MV-4-11 (cell line): ENCODE results near the gene C1orf74.
"Not testable (repeated sequence)": the region's sequence is repeated elsewhere in the genome, so short reads cannot be mapped to it uniquely, and the experiment has no call there.

Source experiments
- DNase-seq: peaks from one replicate; lab custom pipeline; 2025; lab: John Stamatoyannopoulos, UW

The C1orf74 gene

DNA sequence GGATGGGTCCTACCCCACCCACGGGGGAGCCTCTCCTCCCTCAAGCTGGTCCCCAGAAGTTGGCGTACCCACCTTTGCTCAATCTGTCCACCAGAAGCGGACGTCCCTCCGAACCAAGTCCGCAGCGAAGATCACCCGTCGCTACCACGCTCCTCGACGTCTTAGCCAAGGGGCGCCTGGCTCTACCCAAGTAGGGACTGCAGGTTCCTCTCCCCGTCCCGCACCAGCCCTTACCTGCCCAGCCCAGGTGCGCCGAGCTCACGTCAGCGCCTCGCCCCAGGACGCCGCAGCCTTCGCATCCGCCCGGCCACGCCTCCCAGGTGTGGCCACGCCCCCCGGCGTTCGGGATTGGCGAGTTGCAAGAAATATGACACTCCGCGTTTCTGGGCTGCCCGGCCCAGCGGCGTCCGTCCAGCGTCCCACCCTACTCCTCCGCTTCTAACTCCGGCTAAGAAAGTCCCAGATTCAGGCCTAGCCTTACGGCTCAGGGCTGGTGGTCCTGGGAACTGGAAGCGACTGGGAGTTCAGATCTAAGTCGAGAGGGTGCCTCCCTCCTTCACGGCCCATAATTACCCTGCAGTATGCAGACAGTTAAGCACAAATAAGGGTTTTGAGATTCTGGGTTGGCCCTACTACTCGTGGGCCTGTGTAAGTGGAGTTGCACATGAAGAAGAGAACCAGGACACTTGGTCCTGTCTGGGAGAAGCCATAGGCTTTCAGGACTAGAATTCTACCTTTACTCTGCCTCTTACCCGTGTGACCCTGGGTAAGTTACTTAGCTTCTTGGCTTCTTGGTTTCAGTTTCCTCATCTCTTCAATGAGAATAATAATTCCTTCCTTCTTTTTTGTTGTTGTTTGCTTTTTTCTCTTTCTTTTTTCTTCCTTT, 21.8 kb upstream of the C1orf74 start, which contains the start of gene IRF6:
TSS of gene IRF6 (minus strand) at position 268 of the 886 bp plus-strand sequence. CDS start 4,729 bp downstream, outside the sequence.
- DNase-seq = peak; percentile 76

DNA sequence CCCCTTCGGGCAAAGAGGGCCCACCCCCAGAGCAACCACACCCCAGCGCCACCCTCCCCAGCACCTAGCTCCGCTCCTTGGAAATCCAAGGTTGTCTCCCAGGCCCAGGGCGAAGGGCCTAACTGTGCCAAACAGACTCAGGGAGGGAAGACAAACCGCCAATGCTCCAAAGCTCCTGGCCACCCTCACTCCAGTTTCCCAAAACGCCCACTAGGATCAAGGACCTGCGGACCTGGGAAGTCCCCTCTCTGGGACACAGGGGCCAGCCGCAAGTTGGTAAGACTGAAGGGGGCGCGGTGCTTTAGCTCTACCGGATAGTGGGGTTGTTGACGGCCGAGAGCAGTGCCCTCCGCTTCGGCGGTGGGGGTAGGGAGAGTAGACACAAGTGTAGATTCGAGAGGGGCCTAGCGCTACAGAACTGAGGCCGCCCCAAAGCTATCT, 21.0 kb upstream of the C1orf74 start:
- no peak for DNase-seq

DNA sequence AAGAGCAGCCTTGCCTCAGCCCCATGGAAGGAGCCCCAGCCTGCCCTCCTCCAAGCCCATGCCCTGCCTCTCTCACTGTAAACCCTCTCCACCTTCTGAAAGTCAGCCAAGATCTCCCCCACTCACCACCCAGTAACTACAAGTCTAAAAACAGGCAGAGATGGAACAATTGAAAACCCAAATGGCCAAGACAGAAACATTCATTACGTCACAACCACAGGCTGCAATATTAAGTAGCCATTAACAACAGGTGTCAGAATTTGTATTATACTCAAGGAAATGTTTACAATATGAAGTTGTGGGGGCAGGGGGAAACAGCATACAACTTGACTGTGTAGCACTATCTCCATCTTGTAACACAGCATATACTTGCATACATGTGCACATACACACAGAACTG, 19.2 kb upstream of the C1orf74 start:
- no peak for DNase-seq

DNA sequence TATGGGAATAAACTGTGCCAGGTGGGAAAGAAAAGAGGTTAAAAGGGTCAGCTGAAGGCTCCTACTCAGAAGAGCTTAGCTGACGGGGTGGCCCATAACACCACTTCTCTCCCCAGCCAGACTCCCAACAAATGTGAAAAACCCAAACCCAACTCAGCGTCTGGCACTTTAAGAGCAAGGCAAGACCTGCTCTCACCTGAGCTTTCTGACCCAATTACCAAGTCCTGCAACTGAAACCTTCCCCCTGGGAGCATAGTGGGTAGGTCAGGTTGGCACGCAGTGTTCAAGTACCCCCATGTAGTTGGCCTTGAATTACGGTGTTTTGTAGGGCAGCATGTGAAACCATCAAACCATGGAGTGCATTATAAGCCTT, 18.4 kb upstream of the C1orf74 start:
- no peak for DNase-seq

DNA sequence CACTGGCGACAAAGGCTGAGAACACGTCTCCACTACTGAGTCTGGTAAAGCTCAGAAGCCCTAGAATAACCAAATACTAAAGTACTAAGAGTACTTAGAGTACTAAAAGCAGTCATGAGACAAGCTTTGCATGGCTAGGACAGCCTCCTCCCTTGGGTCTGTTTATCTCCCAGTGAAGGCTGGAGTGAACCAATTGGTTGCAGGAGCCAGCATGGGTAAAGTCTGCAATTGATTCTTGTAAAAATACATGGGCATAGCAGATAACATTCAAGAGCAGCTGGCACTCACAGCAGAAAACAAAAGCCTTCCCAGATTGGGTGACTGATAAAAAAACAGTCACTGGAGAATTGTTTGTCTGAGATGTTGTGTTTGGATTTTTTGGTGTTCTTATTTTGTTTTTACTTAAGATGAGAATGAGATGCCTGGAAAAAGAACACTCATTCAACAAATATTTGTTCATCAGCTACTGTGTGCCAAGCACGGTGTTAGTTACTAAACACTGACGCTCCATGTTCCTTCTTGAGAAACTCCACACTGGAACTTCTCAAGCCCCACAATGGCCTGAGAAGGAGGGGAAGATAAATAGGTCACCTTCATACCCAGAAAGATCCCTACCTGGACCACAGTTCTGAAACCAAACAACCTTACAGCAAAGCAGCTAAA, 17.9 kb upstream of the C1orf74 start:
- DNase-seq = no peak

DNA sequence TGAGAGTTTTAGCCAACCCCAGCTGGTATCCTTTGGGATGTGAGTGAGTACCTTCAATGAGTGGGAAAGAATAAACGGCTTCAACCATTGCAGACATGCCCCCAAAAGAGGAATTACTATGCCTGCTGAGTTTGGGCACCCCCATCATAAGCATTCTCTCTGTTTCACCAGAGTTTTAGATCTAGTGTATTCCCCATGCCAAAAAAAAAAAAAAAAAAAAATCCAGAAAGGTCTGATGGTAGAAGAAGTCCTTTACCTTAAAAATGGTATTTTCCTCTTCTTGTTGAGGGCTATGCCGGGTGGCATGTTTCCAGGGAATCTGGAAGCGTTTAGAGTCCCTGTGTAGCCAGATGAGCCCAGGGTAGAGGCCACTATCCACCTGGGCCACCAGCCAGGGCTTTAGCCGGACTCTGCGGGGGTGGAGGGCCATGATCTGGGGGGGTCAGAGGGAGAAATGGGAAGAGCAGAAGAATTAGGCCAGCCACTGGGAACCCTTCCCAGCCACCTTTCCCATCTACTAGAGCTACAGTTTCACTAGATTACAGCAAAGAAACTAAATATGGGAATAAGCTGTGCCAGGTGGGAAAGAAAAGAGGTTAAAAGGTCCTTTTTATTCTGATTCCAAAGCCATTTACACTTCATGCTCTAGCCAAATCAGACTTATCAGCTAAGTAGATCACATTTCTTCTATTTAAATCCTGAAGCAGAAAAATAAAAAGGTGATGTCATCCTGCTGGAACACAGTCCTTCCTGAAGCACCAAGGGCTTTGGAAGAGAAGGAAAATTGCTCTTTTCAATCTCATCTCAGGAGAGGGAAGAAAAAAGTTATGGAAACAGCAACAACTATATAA, 16.9 kb upstream of the C1orf74 start:
- no peak for DNase-seq

DNA sequence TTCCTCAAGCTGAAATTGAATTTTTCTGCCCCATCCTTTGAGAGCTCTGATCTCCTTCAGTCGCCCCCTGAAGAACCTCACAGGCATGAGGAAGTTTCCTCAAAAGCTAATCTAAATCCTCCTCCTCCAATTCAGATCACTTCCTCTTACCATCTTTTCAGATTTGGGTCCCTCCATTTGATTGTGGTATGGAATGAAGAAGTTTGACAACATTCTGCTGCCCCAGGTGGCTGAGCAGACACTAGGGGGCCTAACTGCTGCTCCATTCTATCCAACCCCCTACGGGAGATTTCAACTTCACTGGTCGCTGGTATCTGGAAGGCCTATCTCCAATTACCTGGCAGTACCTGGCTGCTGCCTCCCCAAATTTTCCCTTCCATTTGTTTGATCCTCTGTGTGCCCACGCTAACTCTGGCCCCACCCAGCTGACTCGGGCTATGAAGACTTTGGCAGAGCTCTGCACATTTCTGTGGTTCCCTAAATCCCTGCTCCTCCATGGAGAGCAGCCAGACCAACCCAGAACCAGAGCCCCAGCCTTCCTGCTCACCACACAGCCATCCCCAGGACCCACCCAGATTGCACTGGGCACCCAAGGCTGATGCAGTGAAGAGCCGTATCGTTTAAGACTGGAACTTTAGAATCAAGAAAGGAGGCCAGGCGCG, 13.8 kb upstream of the C1orf74 start:
- peak; percentile 79 for DNase-seq

DNA sequence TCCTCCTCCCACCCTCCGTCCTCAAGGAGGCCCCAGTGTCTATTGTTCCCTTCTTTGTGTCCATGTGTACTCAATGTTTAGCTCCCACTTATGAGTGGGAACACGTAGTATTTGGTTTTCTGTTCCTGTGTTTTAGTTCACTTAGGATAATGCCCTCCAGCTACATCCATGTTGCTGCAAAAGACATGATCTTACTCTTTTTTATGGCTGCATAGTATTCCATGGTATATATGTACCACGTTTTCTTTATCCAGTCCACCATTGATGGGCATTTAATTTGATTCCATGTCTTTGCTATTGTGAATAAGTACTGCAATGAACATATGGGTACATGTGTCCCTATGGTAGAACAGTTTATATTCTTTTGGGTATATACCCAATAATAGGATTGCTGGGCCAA, 9.4 kb upstream of the C1orf74 start:
- DNase-seq = not testable (repeated sequence)

DNA sequence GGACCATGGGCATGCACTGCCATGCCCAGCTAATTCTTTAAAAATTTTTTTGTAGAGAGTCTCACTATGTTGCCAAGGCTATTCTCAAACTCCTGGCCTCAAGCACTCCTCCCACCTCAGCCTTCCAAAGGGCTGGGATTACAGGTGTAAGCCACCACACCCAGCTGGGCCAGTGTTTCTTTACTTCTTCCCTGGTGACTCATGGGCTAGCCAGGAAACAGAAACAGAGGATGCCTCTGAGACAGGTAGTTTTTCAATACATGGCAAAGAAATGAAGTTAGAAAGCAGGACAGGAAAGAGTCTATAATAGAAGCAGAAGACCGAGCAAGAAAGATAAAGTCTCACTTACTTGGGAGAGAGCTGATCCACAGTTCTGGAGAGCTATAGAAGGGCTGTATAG, 7.6 kb upstream of the C1orf74 start:
- DNase-seq = no peak

DNA sequence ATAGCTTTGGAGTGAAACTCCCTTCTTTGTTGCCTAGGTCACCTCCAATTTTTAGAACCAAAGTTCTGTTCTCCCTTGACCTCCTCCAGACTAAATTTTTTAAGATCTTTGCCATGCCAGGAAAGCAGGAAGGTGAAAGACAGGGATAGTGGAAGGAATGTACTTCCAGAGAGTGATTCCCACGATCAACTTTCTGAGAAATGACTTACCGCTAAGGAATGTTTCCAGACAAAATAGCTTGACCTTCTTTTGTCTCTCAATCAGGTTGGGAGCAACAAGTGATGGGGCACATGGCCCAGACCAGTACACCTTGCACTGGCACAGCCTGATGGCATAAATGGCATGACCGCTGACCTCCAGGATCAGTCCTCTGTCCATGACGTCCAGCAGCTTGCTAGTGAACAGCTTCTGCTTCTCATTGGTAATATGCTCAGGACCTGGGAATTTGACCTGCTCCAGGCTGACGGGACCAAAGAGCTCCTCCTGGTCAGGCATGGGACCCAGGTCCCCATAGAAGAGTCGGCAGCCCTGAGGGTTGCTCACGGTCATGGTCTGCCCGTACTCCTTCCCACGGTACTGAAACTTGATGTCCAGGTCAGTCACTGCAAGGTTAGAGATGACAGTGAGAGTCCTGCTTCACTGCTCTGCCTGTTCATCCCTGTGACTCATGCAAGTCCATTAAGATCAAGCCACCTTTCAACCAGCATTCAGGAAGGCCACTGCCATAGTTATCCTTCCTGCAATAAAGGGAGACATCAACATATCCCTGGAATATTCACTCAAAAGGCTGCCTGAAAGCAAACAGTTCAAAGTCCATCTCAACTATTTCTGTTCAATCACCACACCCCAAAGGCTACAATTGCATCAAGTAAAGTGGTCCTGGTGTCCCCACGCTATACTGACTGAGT, 6.2 kb upstream of the C1orf74 start:
- no peak for DNase-seq

DNA sequence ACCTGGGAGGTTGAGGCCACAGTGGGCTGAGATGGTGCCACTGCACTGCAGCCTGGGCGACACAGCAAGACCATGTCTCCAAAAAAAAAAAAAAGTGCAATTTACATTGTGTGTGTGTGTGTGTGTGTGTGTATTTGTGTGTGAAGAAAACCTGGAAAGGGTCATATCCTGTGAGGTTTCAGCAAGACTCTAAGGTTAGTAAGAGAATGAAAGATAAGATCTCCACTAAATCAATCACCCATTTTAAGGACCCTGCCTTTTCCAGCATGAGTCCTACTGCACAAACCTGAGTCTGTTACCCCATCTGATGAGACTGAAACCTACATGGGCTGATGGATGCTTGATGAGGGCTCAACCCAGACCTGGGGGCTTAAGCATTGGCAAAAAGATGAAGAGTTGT, 4.9 kb upstream of the C1orf74 start:
- no peak for DNase-seq

DNA sequence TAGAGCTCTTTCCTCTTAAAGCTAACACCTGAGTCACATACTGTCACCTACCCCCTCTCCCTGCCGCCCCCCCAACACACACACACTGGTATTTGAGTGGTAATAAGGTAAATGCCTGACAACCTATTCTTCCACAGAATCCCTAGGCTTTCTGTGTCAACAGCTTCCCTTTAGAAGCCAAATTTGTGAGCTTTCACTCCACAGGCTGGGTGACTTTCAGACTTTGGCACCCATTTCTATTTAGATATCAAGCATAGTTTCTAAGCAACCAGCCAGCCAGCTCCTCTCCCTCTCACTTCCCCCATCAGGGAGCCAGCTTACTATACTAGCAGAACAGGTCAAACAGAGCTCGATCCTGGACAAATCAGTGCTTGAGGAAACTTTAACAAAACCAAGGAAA, 3.2 kb upstream of the C1orf74 start:
- DNase-seq = peak; percentile 44

DNA sequence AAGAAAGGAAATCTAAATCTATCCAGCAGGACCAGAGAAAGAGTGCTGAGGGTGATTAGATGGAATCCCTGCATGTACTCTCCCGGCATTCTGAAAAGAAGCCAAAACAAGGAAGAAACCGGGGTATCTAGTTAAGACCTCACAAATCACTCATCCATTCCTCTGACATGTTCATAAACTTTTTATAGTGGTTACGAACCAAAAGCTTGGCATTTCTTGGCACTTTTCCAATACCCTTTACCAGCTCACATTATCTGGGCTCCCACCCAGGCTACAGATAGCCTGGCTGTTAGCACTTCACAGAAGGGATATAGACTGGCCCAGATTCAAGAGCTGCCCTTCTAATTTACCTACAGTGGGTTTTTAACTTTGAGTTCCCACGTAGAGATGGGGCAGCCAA, 1.8 kb upstream of the C1orf74 start:
- no peak for DNase-seq

DNA sequence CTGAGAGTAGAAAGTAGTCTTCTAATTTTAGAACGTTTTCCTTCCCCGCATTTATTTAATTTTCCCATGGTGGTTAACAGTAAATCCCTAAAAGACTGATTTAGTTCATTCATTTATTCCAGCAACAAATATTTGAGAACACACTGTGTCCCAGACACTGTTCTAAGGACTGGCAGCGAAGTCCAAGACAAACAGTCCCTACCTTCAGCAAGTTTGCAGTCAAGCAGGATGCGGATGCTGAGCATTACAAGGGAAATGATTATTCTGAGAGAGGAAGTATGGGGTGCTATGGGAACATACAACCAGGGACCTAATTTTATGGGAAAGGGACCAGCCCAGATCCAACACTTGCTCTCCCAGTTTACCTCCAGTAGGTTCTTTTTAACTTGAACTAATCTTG, 1.2 kb upstream of the C1orf74 start:
- DNase-seq = no peak

DNA sequence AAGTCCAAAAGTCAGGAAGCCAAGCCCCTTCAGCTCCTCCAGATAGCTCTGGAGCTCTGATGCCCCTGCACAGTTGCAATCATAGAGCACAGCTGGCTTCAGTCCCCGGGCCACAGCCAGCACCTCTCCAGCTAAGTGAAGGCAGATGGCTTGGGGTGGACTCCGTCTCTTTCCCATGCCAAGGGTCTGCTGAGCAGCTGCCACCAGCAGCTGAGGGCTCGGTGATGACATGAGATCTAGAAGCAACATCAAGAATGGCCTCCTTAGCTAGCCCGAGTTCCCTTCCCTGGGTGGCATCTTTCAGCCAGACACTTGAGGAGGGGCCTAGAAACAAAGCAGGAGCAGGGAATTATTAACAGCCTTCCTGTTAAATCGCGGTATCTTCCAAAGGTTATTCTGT, 973 bp downstream of the C1orf74 start:
- DNase-seq = no peak

DNA sequence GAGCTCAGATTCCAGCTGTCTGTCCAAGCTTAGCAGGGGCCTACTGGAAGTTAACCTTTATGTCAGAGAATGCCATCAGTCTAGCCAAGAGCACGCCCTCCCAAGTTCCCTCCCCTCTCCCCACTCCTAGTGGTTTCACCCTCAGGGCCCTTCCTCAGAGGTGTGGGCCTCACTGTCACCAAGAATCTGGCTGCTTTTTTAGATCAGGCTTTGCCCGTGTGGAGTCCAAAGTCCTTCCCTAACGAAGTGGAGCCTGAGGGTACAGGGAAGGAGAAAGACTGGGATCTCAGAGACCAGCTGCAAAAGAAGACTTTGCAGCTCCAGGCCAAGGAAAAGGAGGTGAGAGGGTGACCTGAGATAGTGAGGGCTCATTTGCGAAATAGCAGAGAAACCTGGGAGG, 4.1 kb downstream of the C1orf74 start:
- DNase-seq = no peak

DNA sequence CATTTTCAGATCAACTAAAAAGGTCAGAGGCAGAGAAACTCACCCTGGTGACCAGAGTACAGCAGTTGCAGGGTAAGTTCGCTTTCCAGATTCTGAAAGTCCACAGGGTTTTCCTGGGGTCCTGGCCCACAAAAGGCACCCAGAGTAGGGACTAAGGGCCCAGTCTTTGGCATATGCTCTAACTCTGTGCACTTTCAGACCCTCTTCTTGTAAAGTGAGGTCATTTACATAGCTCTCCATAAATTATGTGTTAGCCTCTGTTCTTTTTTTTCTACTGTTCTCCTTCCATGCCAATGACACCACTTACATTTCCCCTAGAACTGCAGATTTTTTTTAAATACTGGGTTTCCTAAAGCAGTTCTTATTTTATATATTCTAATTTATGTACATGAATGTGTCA, 6.3 kb downstream of the C1orf74 start:
- no peak for DNase-seq

DNA sequence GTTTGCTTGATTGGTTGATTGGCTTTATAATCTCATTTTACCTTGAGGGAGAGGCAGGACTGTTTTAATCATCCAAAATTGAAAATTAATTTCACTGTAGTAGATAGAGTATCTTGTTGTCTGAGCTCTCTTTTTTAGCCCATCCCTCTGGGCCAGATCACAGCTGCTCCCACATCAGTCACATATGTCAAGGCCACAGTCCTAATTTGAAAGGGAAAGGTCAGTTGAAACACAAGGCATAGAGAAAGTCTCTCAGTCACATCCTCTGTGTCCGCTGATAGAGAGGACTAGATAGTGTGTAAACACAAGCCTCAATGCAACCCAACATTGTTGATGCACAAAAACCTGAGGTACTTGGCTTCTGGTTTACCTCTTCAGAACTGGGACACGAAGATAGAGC, 6.8 kb downstream of the C1orf74 start:
- no peak for DNase-seq

DNA sequence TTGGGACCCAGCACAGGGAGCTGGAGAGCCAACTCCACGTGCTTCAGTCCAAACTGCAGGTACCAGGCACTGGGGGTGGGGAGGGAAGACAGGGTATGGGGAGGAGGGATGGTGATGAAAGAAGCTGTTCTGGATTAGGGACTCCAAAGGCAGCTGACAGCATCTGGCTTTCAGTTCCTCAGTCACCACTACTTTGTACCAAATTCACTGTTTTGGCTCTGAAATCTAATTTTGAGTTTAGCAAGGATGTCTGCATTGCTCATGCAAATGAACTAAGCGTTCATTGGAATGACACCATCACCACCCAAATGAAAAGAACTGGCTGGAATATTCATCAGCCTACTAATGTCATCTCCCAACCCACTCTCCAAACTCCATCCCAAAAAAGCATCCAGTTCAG, 8.7 kb downstream of the C1orf74 start:
- peak; percentile 73 for DNase-seq

DNA sequence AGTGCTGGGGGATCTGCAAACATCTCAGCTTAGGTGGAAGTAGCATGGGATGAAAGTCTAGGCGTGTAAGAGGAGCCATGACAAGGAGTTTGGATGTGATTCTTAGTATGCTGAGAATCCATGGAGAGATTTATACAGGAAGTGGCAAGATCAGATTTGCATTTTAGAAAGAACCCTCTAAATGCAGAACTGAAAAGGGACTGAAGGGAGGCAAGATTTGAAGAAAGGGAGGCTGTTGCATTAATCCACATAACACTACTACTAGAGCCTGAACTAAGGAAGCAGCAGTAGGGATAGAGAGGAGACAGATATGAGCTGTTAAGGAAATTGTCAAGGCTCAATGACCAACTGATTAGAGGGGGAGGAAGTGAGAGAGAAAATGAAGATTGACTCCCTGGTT, 9.8 kb downstream of the C1orf74 start:
- peak; percentile 63 for DNase-seq

DNA sequence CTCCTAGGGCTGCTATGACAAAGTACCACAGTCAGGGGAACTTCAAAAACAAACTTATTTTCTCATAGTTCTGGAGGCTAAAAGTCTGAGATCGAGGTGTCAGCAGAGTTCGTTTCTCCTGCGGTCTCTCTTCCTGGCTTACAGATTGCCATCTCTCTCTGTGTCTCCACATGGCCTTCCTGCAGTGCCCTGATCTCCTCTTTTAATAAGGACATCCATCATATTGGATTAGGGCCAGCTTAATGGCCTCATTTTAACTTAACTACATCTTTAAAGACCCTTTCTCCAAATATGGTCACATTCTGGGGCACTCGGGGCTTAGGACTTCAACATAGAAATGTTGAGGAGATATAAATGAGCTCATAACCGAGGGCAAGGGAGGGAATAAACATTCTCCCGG, 12.2 kb downstream of the C1orf74 start:
- DNase-seq = no peak
